ENCODE results near the gene THSD8. TPM values are rescaled to one million over a fixed set of nuclear protein-coding genes. Genes with fewer than 3 reads are reported as not detected.

THSD8 gene
- total and polyA plus RNA-seq, 2 of the 8 experiments (the other 6 are each of a cell fraction or from before 2014, with no cell fraction given), result 8.2 to 42.3 TPM

DNA sequence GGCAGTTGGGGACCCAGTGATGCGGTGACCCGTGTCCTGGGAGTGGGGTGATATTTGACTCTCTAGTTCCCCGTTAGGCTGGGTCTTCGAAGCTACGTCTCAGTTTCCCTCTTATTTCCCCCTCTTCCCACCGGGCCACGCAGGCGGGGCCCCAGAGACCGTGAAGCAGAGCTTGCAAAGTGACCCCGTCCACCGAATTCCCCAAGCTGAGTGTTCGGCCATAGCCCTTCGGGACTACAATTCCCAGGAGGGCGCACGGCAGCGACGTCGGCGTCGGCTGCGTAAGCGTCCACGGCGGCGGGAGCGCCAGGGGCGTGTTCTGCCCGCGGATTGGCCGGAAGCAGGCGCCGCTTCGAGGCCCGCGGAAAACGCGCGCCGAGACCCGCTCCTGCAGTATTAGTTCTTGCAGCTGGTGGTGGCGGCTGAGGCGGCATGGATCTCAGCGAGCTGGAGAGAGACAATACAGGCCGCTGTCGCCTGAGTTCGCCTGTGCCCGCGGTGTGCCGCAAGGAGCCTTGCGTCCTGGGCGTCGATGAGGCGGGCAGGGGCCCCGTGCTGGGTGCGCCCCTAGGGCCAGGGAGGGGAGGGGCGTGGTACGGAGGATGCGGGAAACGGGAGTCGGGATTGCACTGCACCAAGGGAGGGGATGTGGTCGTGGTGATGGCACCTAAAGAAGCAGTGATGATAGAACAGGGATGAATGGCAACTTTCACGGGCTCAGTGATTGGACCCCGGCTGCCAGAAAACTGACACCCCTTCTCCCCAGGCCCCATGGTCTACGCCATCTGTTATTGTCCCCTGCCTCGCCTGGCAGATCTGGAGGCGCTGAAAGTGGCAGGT is 4.6 kb downstream of the THSD8 start, which contains the start of gene RNASEH2A (continued):
- TF ChIP-seq EGR1 (IDR thresholded peaks at IDR 0.05; ENCODE audit: borderline replicate concordance, low read depth, low read length), result no peak
- no peak for TF ChIP-seq EP300 (IDR thresholded peaks at IDR 0.05; ENCODE audit: borderline replicate concordance in 1 of 2, low read depth in 2 of 2, low read length in 2 of 2)
- peak in 1 of 2 experiments; percentile 82; a peak in 1 of 4 replicates for TF ChIP-seq SIN3A (conservative IDR thresholded peaks at IDR 0.05 in 1 of 2, IDR thresholded peaks at IDR 0.05 in 1 of 2; ENCODE audit: low read depth in 1 of 2, low read length in 2 of 2)
- TF ChIP-seq SP1 (IDR thresholded peaks at IDR 0.05; ENCODE audit: low read depth, low read length), result peak; percentile 15; the same call in 1 of the 2 replicates
- TF ChIP-seq EZH2 (IDR thresholded peaks at IDR 0.05; ENCODE audit: low read depth, low read length, severe bottlenecking), result no peak
- TF ChIP-seq KDM5A (IDR thresholded peaks at IDR 0.05; ENCODE audit: low read length), result peak; percentile 62; the same call in 1 of the 2 replicates
- TF ChIP-seq POU5F1 (IDR thresholded peaks at IDR 0.05; ENCODE audit: low read depth, low read length), result no peak
- TF ChIP-seq CHD1 (IDR thresholded peaks at IDR 0.05; ENCODE audit: low read depth, low read length), result no peak
- no peak for TF ChIP-seq SAP30 (IDR thresholded peaks at IDR 0.05; ENCODE audit: insufficient read depth, insufficient replicate concordance, low read length)
- no peak for TF ChIP-seq CBX8 (IDR thresholded peaks at IDR 0.05; ENCODE audit: borderline replicate concordance, low read depth, low read length)
- peak; percentile 88 for TF ChIP-seq ASH2L (IDR thresholded peaks at IDR 0.05; ENCODE audit: low read length)
- TF ChIP-seq SUZ12 (IDR thresholded peaks at IDR 0.05; ENCODE audit: low read length), result no peak
- TF ChIP-seq NANOG (IDR thresholded peaks at IDR 0.05; ENCODE audit: insufficient read depth, low read depth, low read length, poor library complexity, severe bottlenecking), result no peak
- TF ChIP-seq, protein P1, sequence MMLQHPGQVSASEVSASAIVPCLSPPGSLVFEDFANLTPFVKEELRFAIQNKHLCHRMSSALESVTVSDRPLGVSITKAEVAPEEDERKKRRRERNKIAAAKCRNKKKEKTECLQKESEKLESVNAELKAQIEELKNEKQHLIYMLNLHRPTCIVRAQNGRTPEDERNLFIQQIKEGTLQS (IDR thresholded peaks at IDR 0.05; ENCODE audit: insufficient read depth, low read depth, low read length), result no peak
- no peak for TF ChIP-seq TEAD4 (IDR thresholded peaks at IDR 0.05; ENCODE audit: low read depth, low read length)
- TF ChIP-seq CHD2 (IDR thresholded peaks at IDR 0.05; ENCODE audit: low read length), result no peak
- no peak for TF ChIP-seq JUN (IDR thresholded peaks at IDR 0.05; ENCODE audit: low read depth, low read length)
- peak in 1 of 2 experiments; percentile 83; a peak in 1 of 3 replicates for TF ChIP-seq POLR2A (IDR thresholded peaks at IDR 0.05; ENCODE audit: control extremely low read depth in 1 of 2, low read depth in 2 of 2, low read length in 2 of 2)
- no peak for TF ChIP-seq RNF2 (IDR thresholded peaks at IDR 0.05; ENCODE audit: borderline replicate concordance, low read depth, low read length, missing control alignments, poor library complexity, severe bottlenecking)
- TF ChIP-seq SIRT6 (IDR thresholded peaks at IDR 0.05; ENCODE audit: low read length), result no peak
- TF ChIP-seq HDAC6 (IDR thresholded peaks at IDR 0.05; ENCODE audit: low read depth, low read length), result no peak
- TF ChIP-seq BRCA1 (IDR thresholded peaks at IDR 0.05; ENCODE audit: low read depth, low read length), result no peak

Measured in H1 (cell line).